ENCODE data around the gene LIN7A.

DNA sequence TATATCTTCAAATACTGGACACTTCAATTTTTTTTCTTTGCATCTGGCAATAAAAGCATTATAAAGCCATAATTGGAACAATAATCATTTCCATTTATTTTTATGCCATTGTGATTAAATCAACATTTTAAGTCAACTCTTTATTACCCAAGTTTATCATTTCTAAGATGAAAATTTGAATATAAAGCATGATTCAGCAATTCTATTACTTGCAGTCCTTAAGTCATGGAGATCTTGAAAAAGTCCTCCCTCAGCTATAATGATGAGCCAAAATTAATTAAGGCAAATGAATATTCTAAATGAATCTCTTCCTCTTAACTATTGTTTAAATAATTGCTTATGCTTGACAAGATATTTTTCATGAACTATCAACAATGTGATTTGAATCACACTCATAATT, 65.7 kb downstream of the LIN7A start:
- no peak for TF ChIP-seq EZH2 (IDR thresholded peaks at IDR 0.05; ENCODE audit: borderline replicate concordance, low read length)
- TF ChIP-seq, protein P1, sequence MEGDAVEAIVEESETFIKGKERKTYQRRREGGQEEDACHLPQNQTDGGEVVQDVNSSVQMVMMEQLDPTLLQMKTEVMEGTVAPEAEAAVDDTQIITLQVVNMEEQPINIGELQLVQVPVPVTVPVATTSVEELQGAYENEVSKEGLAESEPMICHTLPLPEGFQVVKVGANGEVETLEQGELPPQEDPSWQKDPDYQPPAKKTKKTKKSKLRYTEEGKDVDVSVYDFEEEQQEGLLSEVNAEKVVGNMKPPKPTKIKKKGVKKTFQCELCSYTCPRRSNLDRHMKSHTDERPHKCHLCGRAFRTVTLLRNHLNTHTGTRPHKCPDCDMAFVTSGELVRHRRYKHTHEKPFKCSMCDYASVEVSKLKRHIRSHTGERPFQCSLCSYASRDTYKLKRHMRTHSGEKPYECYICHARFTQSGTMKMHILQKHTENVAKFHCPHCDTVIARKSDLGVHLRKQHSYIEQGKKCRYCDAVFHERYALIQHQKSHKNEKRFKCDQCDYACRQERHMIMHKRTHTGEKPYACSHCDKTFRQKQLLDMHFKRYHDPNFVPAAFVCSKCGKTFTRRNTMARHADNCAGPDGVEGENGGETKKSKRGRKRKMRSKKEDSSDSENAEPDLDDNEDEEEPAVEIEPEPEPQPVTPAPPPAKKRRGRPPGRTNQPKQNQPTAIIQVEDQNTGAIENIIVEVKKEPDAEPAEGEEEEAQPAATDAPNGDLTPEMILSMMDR (IDR thresholded peaks at IDR 0.05; ENCODE audit: low read length) = no peak

Data from OCI-LY1 (cell line).